SKM-1 (cell line): ENCODE data around the gene PHB1.

Source experiments
- DNase-seq: peaks from one replicate; lab custom pipeline; 2025; ENCODE audit not compliant: unreplicated experiment; lab: John Stamatoyannopoulos, UW

Gene PHB1

DNA sequence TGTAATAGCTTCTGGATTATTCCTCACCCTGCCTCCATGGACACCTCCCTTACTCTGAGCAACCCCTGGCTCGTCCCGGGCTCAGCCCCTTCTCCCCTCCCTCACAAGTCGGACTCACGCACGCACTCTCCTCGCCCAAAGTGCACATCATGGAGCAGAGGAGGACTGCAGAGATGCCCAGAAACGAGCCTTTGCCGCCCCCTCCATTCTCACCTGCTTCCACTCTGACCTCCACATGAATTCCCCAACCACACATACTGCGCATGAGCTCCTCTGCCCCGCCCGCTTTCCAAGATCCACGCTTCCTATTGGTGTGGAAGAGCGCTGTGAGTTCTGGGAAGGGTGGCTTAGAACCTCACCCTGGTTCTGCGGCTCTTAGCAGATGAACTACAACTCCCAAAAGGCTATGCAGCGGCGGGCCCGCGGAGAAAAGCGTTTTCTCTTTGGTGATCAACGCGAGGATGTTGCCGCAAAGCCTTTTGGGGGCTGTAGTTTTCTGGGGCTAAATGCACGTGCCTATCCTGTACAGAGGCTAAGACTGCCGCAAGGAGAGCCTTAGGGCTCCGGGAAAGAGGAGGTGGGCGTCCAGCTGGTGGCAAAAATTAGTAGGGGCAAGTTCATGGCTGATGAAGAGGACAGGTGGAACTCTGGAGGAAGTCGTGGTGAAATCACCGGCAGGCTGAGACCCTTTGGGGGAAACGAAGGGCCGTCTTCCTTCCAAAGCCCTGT, at the start of gene PHB1:
Gene PHB1 (minus strand): TSS at position 261 of the 729 bp plus-strand sequence. CDS start 1,618 bp downstream, outside the sequence.
- DNase-seq: peak; percentile 99

DNA sequence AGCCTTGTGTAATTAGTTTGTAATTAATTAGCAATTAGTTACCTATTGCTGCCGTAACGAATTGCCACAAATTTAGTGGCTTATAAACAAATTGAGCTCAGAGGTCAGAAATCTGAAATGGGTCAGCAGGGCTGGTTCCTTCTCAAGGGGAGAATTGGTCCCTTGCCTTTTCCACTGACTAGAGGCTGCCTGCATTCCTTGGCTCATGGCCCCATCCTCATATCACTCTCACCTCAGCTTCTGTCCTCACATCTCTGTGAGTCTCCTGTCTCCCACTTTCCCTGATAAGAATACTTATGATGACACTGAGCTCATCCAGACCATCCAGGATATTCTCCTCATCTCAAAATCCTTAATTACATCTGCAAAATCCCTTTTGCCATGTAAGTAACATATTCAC, 49.4 kb upstream of the PHB1 start:
- no peak for DNase-seq

DNA sequence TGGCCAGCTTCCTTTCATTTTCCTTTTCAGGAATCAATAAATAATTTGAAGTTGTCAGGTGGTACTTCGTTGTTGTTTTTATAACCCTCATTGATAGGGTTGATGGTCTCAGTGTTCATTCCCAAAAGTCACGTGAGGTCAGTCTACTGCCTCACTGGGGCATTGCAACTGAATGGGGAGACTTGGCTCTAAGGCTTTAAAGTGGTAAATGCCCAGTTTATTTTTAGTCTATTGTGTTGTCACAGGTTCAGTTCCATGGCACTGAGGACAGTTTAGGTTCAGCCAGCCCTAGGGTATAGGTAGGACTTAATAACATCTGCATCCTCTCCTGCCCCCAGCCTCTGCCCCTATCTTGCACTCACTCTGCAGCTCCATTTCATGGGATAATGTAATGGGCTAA, 46.9 kb upstream of the PHB1 start:
- DNase-seq: no peak

DNA sequence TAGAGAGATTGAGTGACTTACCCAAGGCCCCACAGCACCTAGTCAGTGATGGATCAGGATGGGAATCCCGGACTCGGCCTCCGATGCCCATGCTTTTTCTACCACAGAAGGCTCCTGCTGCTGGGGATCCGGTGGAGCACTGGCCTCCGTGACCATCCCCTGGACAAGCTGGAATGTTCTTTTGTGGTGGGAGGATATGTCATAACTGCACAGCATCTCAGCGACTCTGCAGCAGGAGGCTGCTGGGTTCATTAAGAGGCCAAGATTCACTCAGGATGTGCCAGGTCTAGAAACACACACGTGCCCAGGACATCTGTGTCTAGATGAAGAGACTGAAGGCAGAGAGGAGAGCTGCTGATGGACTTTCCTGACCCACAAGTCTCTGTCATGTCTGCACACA, 45.7 kb upstream of the PHB1 start:
- DNase-seq: no peak

DNA sequence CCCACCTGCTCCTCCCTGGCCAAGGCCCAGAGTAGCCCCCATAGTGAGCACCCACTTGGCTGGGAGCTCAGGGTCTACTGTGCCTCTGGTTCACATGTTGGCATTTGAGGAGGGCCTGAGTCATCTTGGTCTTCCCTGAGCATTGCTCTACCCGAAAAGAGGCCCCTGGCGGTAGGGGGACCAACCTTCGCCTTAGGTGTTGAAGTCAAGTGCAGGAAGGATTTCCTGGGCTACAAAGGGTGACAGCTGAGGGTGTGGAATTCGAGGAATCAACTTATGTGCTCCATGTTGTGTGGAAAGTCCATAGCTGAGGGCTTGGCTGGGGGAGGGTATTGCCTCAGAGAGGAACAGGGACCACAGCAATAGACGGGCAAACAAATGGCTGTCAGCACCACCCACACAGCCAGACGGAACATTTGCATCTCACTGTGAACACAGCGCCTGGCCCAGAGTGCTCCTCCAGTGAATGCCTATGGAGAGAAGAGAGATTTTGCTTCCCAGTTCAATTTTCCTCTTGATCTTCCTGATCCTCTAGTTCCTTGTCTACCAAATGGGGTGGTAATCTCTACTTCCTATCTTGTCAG, 44.8 kb upstream of the PHB1 start:
- DNase-seq: no peak

DNA sequence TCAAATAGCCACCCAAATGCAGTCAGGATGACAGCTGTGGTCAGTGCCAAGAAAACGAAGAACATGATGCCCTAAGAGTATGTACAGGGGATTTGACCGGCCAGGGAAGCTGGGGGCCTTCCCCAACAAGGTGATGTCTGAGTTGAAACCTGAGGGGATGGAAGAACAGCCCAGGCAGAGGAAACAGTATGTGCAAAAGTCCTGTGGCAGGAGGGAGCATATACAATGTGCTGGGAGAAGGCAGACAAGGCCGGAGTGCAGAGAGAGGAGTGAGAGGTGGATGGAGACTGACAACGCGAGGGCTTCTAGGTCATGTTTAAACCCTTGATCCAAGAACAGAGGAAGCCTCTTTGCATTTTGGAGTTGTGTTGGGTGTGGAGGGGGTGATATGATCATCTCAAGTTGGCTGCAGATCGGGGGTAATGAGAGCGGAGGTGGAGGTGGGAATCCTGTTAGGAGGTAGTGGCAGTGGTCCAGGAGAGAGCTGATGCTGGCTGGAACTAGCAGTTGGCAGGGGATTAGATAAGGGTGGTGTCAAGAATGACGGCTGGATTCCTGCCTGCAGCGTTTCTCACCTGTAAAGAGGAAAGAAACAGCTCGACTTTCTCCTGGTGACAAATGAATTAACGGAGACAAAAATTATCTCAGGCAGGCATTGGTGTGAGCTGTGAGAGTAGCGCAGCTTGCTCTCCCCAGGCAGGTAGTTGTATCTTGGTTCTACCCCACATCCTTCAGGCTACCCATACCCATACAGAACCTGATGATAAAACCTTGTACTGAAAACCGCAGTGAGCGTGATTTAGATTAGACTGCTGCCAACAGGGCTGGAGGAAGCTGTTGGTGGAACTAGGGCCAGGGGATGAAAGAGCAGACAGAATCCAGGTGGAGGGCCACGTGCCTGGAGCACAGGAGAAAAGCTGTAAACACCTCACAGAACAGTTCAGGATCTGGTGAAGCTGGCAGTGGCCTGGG, 43.2 kb upstream of the PHB1 start:
- no peak for DNase-seq

DNA sequence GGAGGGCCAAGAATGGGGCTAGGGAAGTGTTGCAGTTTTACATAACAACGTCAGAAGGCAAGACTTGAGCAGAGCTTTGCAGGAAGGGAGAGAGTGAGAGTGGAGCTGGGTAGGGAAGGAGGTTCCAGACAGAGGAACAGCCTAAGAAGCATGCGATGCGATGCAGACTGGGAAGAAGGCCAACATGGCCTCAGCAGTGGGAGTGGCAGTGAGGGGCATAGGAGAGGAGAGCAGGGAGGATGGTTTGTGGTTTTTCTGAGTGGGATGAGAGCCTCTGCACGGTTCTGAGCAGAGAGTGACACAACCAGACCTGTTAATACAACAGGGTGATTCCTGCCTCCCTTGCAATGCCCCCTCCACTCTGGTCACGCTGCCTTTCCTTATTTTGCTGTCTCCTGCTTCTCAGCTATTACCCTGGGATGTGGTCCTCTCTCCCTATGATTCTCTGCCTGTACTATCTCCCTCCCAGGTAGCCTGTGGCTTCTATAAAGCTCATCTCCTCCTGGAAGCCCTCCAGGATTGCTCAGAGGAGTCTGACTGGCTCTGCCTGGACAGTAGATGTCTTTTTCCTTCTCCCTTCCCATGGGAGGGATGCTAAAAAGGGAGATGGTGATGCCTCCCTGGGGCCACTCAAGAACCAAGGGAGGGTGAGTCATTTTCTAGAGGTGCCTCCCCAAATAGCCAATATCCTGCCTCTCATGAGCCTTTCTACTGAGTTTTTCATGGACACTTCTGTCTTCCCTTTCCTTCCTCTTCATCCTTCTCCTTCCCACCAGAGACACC, 41.7 kb upstream of the PHB1 start:
- DNase-seq: no peak

DNA sequence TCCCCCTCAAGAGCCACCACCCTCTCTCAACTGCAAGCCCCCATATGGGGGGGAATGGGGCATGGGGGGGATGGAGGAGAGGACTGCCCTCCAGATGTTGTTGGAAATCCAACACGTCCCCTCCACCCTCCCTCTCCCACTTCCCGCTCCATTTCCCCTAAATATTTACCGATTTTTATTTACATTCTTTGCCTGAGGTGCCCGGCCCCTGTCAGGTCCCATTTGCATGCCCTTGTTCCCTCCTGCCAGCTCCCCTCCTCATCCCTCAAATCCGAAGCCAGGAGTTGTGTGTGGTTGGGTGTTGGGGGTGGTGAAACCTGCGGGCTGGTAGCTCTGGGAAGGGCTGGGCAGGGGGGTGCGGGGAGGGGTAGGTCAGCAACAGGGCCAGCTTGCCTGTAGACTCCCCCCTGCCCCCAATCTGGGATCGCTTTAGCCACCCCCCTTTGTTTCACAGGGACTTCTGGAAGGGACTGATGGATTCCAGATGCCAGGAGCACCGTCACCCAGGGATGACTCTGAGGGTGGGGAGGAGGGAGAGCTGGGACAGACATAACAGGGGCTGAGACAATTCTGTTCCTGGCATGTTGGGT, 40.7 kb upstream of the PHB1 start:
- no peak for DNase-seq

DNA sequence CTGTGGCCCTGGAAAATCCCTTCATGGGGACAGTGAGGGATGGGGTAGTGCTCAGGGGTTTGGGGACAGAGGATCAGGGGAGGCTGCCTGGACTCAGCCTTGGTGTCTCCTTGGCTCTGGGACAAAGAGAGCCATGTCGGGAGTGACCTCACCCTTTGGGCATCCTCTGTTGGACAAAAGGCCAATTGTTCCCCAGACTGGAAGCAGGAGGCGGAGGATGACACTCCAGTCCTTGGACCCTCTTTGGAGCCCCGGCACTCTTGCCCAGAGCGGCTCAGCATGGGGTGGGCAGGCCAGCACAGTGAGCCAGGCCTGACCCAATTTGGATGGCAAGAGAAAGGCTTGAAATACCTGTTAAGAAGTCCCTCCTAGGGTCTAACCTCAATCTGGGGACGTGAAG, 39.4 kb upstream of the PHB1 start:
- DNase-seq: no peak

DNA sequence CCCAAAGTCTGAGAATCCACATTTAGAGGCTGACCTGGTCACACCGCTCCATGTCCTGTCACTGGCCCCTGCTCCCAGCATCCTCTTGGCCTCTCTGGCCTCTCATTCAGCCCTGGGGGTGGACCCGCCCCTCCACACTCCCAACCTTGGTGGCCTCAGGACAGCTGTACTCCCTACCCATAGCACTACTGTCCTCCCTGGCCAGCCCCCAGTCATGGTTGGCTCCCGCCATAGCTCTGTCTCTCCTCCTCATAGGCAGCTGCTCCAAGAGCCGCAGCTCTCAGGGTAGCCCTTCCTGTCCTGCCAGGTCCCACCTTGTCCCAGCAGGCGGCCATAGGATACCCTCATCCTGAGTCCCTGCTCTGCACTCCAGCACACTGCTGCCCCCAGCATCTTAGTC, 38.0 kb upstream of the PHB1 start:
- DNase-seq: no peak

DNA sequence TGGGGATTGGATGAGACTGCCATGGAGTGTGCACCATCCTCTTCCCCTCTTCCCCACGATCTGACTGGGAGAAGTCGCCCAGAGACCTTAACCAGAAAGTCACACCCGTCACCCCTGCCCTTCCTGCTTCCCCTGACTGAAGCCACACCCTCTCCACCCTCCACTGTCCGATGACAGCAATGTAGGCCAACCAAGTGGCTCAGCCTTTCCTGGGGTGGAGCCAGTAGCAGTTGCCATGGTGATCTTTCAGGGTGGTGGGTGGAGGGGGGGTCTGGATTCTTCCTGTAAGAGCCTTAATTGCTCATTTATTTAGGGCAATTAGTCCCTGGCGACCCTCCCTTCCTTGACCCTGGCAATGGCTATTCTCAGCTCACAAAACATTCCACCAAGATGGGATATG, 37.5 kb upstream of the PHB1 start:
- DNase-seq: no peak

DNA sequence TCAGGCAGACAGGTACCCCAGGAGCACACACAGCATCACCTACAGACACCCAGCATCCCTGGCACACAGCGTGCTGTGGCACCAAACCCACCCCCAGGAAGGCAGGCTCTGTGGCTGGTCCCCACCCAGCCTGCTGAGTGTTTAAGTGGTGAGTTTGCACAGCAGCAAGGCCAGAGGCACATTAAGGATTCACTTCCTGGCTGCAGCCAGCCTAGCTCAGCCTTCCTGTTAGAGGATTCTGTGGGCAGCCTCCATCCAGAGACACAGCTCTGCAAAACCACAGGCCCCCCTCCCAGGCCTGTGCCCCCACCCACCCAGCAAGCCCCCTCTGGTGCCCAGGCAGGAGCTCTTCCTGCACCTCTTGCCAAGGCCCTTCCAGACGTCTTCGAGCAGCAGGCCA, 36.1 kb upstream of the PHB1 start:
- DNase-seq: no peak

DNA sequence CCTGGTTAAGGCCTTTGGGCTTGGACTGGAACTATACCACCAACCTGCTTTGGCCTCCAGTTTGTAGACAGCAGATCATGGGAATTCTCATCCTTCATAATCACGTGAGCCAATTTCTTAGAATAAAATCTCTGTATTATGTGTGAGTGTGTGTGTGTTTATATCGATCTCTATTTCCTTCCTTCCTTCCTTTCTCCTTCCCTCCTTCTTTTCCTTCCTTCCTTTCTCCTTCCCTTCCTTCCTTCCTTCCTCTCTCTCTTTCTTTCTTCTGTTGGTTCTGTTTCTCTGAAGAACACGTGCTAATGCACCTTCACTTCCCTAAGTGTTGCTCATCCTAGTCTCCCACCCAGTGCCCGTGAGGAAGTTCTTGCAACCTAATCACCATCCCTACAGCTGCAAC, 35.5 kb upstream of the PHB1 start:
- DNase-seq: no peak

DNA sequence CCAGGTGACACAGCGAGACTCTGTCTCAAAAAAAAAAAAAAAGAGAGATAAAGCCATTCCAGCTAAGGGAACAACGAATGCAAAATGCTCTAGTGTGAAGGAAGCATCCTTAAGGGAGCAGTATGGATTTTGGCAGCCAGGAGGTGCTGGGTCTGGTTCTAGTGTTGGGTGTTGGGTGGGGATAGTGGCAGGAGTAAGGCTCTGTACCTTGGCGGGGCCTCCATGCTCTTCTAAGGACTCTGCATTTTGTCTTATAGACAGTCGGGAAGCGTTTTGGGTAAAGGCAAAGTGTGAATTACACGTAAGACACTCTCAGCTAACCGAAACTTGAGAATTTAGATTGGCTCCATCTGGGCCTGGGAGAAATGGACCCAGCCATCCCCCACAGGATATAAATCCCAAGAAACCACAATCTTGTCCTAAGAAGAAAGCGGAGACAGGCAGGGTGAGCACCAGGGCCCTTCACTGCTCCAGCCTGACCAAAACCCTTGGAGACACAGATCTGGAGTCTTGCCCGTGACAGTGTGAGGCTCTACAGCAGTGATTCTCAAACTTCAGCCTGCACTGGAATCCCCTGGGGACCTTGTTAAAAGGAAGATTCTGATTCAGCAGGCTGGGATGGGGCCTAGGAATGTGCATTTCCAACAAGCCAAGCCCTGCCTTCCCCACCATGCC, 33.1 kb upstream of the PHB1 start:
- no peak for DNase-seq

DNA sequence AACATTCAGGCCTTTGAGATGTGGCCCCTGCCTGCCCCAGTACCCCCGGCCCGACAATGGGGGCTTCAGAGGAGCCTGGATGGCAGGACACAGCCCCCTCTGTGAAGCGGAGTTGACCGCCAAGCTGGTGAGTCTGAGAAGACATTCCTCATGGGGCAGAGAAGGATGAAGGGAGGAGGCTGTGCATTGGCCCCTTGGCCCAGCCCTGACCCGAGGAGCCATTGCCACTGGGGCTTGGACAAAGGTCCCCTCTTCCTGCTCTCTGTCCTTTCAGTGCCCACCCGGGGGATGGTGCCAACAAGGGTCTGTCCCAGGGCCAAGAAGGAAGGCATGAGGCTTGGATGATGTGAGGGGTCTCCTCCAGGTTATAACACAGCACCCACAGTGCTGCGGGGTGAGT, 30.9 kb upstream of the PHB1 start:
- no peak for DNase-seq

DNA sequence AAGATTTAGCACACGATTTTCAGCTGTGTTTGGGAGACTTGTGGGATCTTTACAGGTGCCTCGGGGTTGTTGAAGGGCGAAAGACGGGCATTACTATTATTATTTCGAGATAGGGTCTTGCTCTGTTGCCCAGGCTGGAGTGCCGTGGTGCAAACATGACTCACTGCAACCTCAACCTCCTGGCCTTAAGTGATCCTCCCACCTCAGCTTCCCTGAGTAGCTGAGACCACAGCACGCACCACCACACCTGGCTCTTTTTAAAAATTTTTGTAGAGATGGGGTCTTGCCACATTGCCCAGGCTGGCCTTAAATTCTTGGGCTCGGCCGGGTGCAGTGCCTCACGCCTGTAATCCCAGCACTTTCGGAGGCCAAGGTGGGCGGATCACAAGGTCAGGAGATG, 29.7 kb upstream of the PHB1 start:
- DNase-seq: no peak

DNA sequence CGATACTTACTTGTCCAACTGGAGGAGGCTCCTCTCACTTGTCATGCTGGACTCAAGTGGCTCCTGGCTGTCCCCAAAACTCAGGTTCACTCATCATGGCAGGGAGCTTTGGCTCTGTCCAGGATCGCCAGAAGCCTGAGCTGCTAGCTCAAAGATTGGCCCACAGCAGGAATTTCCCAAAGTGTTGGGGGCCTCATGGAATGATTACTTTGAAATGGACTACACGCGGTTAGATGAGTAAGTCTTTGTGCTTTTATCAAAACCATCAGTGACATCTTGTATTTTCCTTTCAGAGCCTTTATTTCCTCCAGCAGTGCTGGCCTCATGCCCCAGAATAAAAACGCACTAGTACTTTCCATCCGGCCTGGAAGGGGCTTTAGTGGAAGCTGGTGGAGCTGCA, 29.2 kb upstream of the PHB1 start:
- DNase-seq: no peak

DNA sequence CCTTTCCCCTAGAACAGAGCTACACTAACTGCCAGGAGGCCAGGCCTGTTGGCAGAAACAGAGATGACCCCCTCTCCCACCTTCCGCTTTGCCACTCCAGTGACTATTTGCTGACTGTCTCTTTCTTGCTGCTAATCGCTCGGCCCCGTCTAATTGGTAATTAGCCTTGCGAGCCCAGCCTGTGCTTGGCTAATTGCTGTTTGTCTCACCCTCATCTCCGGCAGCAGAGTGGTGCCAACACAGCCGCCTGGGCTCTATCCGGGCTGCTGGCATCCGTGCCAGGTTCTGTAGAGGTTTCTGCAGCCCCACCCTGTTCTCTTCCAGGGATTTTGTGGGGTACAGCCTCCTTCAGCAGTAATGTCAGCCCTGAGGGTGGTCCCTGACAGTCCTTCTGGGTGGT, 27.4 kb upstream of the PHB1 start:
- DNase-seq: no peak

DNA sequence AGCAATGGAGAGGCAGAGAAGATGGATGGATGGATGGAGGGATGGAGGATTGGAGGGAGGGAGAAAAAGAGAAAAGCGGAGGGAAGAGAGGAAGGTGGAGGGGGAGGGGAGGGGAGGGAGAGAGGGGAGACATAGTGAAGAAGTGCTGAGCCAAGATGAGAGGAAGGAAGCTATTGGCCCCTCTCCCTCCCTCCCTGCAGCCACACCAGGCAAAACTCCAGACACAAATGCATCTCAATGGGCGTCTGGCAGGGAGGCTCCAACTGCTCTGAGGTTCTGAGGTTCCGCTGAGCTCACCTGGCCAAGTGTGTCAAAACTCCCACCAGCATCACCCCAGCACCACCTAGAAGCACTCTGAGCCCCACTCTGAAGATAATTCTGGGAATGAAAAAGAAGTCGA, 26.9 kb upstream of the PHB1 start:
- DNase-seq: no peak

DNA sequence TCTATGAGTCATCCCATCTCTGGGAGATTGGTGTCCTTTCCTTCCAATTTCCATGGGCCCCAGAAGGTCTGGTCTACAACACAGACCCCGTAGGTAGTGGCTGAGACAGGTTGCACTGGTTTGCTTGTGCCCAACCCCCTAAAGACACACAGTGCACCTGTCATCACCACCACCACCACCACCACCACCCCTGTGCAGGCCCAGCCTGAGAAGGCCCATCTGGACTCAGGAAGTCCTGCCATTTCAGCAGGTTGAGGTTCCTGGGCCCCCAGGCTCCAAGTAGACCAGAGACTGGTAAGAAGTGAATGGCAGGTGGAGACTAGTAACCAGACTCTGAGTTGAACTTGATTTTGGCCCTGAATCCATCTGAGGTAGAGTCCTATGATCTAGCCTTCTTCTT, 25.9 kb upstream of the PHB1 start:
- no peak for DNase-seq
